Breast epithelium (tissue), 4 donors: Measurements from ENCODE around the gene NRDE2. TPM values are rescaled to one million over a fixed set of nuclear protein-coding genes. Genes with fewer than 3 reads are reported as not detected.

Experiments used
- DNase-seq, 2 donors: peaks; one replicate each; pipeline ENCODE4 v3.0.0-alpha.2; 2019; ENCODE audit warnings: low spot score in 2 of 2
- H3K27ac ChIP-seq, 2 donors: fragments of 200-600 bp; sonication (generic) in 1 of 2; one replicate each; pipeline ENCODE4 v1.5.1; 2016 to 2019; ENCODE audit warnings: mild to moderate bottlenecking in 1 of 2
- H3K27me3 ChIP-seq, 2 donors: fragments of 200-600 bp; sonication (generic) in 1 of 2; one replicate each; pipeline versions ENCODE4 v1.5.1 to v1.6.0; 2017 to 2019; ENCODE audit warnings: control low read depth in 1 of 2, mild to moderate bottlenecking in 1 of 2
- H3K36me3 ChIP-seq: fragments of 200-600 bp; one replicate; pipeline ENCODE4 v1.5.1; 2019
- H3K4me1 ChIP-seq, 2 donors: fragments of 200-600 bp; sonication (generic); one replicate each; pipeline ENCODE4 v1.5.1; 2016 to 2019; ENCODE audit warnings: control low read depth in 1 of 2
- H3K4me3 ChIP-seq, 3 donors: fragments of 200-600 bp; sonication (generic); 1 replicate in 2 of 3; 2 replicates in 1 of 3; pipeline ENCODE4 v1.5.1; 2016 to 2019; ENCODE audit warnings: mild to moderate bottlenecking in 3 of 3, moderate library complexity in 2 of 3
- H3K9me3 ChIP-seq, 2 donors: fragments of 200-600 bp; sonication (generic) in 1 of 2; one replicate each; pipeline ENCODE4 v1.5.1; 2016 to 2019; ENCODE audit warnings: control low read depth in 1 of 2
- CTCF ChIP-seq, 3 donors: fragments of 450-650 bp; IDR thresholded peaks; one replicate each; pipeline ENCODE4 v1.5.1; 2016 to 2017; ENCODE audit warnings: antibody characterized with exemption in 3 of 3, mild to moderate bottlenecking in 3 of 3, moderate library complexity in 3 of 3
- POLR2A ChIP-seq: fragments of 450-650 bp; IDR thresholded peaks from one replicate; pipeline ENCODE4 v1.6.1; 2016; ENCODE audit warnings: antibody characterized with exemption, mild to moderate bottlenecking, moderate library complexity
- POLR2AphosphoS5 ChIP-seq, 3 donors: sonication (generic); formaldehyde crosslinking; IDR thresholded peaks; one replicate each; pipeline ENCODE4 v1.6.1; 2017; ENCODE audit warnings: antibody characterized with exemption in 3 of 3
- intact Hi-C: fragments of 100-400 bp; cut with DNase I; formaldehyde crosslinking; loops from one replicate; pipeline ENCODE4 v1.15.1; 2023; ENCODE audit warnings: low total_unique reads
- total RNA-seq, 3 donors: library from RNA; depleted of rRNA; stranded (reverse); fragments of >200 nt; gene quantifications; one replicate each; pipeline ENCODE4 v1.1.0, GENCODE V29; 2016

Gene NRDE2
- total RNA-seq, 3 donors from 2014 or later = 9.3 to 19.8 (median 19.7) TPM

- Histone ChIP-seq H3K27me3 (no peaks in the 10 kb centered on the region), H3K4me3 (no peak overlapping the region), H3K27ac (no peak overlapping the region), H3K36me3 (no peaks in the 10 kb centered on the region), H3K4me1 (no peaks in the 10 kb centered on the region), H3K9me3 (no peaks in the 10 kb centered on the region)
- DNase-seq = no peak
- intact Hi-C loops = loop anchor here (5.0 kb wide), 1 partner anchor 1023 kb away; no protein-coding TSS in a partner anchor
- TF ChIP-seq POLR2AphosphoS5 (IDR thresholded peaks at IDR 0.05) = no peak
- no peak for TF ChIP-seq CTCF (IDR thresholded peaks at IDR 0.05)
- TF ChIP-seq POLR2A = no peak
Measured at GRCh38 chr14:90354551-90355298, 23.0 kb upstream of the NRDE2 start.

- TF ChIP-seq POLR2A = no peak
- no peak for TF ChIP-seq CTCF (IDR thresholded peaks at IDR 0.05)
- no peak for TF ChIP-seq POLR2AphosphoS5 (IDR thresholded peaks at IDR 0.05)
- no peaks in the 10 kb centered on the region for H3K27me3 ChIP-seq
- no peak for DNase-seq
- intact Hi-C loops = no loop called here
- H3K4me3 ChIP-seq = no peak overlapping the region
- no peaks in the 10 kb centered on the region for H3K36me3 ChIP-seq
- no peaks in the 10 kb centered on the region for H3K4me1 ChIP-seq
- H3K9me3 ChIP-seq = no peaks in the 10 kb centered on the region
- no peak overlapping the region for H3K27ac ChIP-seq
Measured at GRCh38 chr14:90349739-90350138, 18.0 kb upstream of the NRDE2 start.

GRCh38 chr14:90348270-90348669, 16.5 kb upstream of the NRDE2 start:
- no peaks in the 10 kb centered on the region for H3K27me3 ChIP-seq
- H3K4me1 ChIP-seq = no peaks in the 10 kb centered on the region
- no peak for DNase-seq
- H3K4me3 ChIP-seq = no peak overlapping the region
- H3K9me3 ChIP-seq = no peaks in the 10 kb centered on the region
- no peak for TF ChIP-seq POLR2AphosphoS5 (IDR thresholded peaks at IDR 0.05)
- no peak for TF ChIP-seq POLR2A
- no peak for TF ChIP-seq CTCF (IDR thresholded peaks at IDR 0.05)
- H3K27ac ChIP-seq = no peak overlapping the region
- intact Hi-C loops = no loop called here
- H3K36me3 ChIP-seq = no peaks in the 10 kb centered on the region

- no peak overlapping the region for H3K4me3 ChIP-seq
- intact Hi-C loops = no loop called here
- H3K27ac ChIP-seq = no peak overlapping the region
- no peak for TF ChIP-seq CTCF (IDR thresholded peaks at IDR 0.05)
- TF ChIP-seq POLR2AphosphoS5 (IDR thresholded peaks at IDR 0.05) = no peak
- H3K36me3 ChIP-seq = no peaks in the 10 kb centered on the region
- DNase-seq = no peak
- H3K4me1 ChIP-seq = no peaks in the 10 kb centered on the region
- no peaks in the 10 kb centered on the region for H3K9me3 ChIP-seq
- no peaks in the 10 kb centered on the region for H3K27me3 ChIP-seq
Measured at GRCh38 chr14:90345239-90345557, 13.5 kb upstream of the NRDE2 start.

- no peaks in the 10 kb centered on the region for H3K9me3 ChIP-seq
- DNase-seq = no peak
- no peaks in the 10 kb centered on the region for H3K27me3 ChIP-seq
- TF ChIP-seq CTCF (IDR thresholded peaks at IDR 0.05) (no peak), POLR2A (no peak), POLR2AphosphoS5 (IDR thresholded peaks at IDR 0.05) (no peak)
- intact Hi-C loops = no loop called here
- no peak overlapping the region for H3K27ac ChIP-seq
- no peak overlapping the region for H3K4me3 ChIP-seq
- no peaks in the 10 kb centered on the region for H3K36me3 ChIP-seq
- no peaks in the 10 kb centered on the region for H3K4me1 ChIP-seq
Measured at GRCh38 chr14:90344331-90345238, 12.8 kb upstream of the NRDE2 start.
